Nephron progenitor cell (in vitro differentiated cells): ENCODE results near the gene ABAT.

Experiments used
- DNase-seq: peaks from one replicate; pipeline ENCODE4 v3.0.0; 2021
- H3K27ac Mint-ChIP-seq: 2 replicates; pipeline ENCODE4 v1.8.0; 2021; ENCODE audit warnings: mild to moderate bottlenecking, moderate library complexity, mixed read lengths
- H3K27me3 Mint-ChIP-seq: 2 replicates; pipeline ENCODE4 v1.8.0; 2021; ENCODE audit warnings: mild to moderate bottlenecking, low read depth, mixed read lengths; ENCODE audit not compliant: poor library complexity
- H3K36me3 Mint-ChIP-seq: 2 replicates; pipeline ENCODE4 v1.8.0; 2021; ENCODE audit warnings: low read depth, mixed read lengths
- H3K4me1 Mint-ChIP-seq: 2 replicates; pipeline ENCODE4 v1.8.0; 2021; ENCODE audit warnings: mixed read lengths
- H3K4me3 Mint-ChIP-seq: 2 replicates; pipeline ENCODE4 v1.8.0; 2021; ENCODE audit warnings: mild to moderate bottlenecking, moderate library complexity, mixed read lengths
- H3K9me3 Mint-ChIP-seq: 2 replicates; pipeline ENCODE4 v1.8.0; 2021; ENCODE audit warnings: mild to moderate bottlenecking, moderate library complexity, mixed read lengths
- TF ChIP-seq, protein P1 (sequence below): fragments of 200-600 bp; sonication (generic); IDR thresholded peaks from 2 replicates; pipeline ENCODE4 v1.5.0; 2021; ENCODE audit warnings: antibody characterized with exemption

ABAT gene

DNA sequence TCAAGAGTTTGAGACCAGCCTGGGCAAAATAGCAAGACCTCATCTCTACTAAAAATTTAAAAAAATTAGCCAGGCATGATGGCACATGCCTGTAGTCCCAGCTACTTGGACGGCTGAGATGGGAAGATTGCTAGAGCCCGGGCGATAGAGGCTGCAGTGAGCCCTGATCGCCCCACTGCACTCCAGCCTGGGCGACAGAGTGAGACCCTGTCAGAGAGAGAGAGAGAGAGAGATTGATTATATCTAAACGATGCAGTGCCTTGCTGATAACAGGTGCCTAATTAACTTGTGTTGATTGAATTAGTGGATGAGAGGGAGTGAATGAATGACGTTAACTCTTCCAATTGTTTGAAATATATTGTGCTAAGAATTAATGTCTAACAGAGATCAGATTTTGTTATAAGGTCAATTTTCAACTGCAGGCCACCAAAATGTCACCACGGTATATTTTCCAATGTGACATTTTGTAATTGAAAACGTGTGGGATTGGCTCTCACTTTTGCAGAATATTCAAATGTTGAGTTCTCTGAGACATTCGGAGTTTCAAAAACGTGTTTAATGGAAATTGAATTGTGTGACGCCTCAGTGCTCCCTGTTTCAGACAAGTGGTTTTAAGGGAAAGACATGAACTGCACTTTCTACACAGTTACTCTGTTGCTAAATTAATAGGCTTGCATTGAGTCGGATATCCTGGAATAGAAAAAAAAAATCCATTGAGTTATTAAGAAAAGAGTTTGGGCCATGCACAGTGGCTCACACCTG, 53.6 kb downstream of the ABAT start:
- Mint-ChIP-seq H3K27me3 (peaks cover 15% of the 10 kb centered on the region), H3K4me3 (peak overlapping the region; percentile 12), H3K27ac (no peak overlapping the region), H3K9me3 (peaks cover 22% of the 10 kb centered on the region), H3K4me1 (peaks cover 62% of the 10 kb centered on the region), H3K36me3 (peaks cover 30% of the 10 kb centered on the region)
- no peak for DNase-seq
- TF ChIP-seq, protein P1, sequence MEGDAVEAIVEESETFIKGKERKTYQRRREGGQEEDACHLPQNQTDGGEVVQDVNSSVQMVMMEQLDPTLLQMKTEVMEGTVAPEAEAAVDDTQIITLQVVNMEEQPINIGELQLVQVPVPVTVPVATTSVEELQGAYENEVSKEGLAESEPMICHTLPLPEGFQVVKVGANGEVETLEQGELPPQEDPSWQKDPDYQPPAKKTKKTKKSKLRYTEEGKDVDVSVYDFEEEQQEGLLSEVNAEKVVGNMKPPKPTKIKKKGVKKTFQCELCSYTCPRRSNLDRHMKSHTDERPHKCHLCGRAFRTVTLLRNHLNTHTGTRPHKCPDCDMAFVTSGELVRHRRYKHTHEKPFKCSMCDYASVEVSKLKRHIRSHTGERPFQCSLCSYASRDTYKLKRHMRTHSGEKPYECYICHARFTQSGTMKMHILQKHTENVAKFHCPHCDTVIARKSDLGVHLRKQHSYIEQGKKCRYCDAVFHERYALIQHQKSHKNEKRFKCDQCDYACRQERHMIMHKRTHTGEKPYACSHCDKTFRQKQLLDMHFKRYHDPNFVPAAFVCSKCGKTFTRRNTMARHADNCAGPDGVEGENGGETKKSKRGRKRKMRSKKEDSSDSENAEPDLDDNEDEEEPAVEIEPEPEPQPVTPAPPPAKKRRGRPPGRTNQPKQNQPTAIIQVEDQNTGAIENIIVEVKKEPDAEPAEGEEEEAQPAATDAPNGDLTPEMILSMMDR, result no peak

- Mint-ChIP-seq H3K27ac (no peak overlapping the region), H3K9me3 (peaks cover 39% of the 10 kb centered on the region), H3K36me3 (peaks cover 44% of the 10 kb centered on the region), H3K27me3 (peaks cover 12% of the 10 kb centered on the region), H3K4me3 (no peak overlapping the region), H3K4me1 (peaks cover 62% of the 10 kb centered on the region)
- TF ChIP-seq, protein P1, result no peak
- DNase-seq, result no peak
Observed at GRCh38 chr16:8729779-8730334, 55.4 kb downstream of the ABAT start.

DNA sequence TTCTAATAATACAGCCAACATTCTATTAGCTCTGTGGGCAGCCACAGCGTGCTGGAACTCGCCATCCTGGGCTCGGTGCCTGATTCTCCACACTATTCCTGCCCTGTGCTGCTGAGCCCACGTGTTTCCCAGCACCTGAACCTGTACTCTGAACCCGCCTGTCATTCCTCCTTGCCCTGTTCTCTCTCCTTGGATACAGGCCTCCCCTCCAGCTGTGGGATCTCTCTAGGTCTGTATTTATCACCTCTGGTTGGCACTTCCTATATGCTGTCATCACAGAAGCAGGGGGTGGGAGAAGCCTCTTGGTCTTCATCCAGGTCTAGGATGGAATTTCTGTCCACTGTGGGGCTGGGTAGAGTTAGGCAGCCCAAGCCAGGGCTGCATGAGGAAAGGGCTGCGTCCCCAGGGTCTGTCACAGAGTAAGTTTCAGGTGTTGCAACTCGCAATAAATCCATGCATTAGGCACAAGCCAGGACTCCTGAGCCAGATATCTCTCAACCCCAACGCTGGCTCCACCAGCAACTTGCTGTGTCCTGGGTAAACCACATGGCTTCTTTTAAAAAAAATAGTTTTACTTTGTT, 56.0 kb downstream of the ABAT start:
- H3K4me3 Mint-ChIP-seq, result no peak overlapping the region
- peaks cover 40% of the 10 kb centered on the region for H3K36me3 Mint-ChIP-seq
- peaks cover 37% of the 10 kb centered on the region for H3K9me3 Mint-ChIP-seq
- H3K4me1 Mint-ChIP-seq, result peaks cover 58% of the 10 kb centered on the region
- H3K27me3 Mint-ChIP-seq, result peaks cover 12% of the 10 kb centered on the region
- H3K27ac Mint-ChIP-seq, result peak overlapping the region; percentile 47
- TF ChIP-seq, protein P1, result no peak
- no peak for DNase-seq

DNA sequence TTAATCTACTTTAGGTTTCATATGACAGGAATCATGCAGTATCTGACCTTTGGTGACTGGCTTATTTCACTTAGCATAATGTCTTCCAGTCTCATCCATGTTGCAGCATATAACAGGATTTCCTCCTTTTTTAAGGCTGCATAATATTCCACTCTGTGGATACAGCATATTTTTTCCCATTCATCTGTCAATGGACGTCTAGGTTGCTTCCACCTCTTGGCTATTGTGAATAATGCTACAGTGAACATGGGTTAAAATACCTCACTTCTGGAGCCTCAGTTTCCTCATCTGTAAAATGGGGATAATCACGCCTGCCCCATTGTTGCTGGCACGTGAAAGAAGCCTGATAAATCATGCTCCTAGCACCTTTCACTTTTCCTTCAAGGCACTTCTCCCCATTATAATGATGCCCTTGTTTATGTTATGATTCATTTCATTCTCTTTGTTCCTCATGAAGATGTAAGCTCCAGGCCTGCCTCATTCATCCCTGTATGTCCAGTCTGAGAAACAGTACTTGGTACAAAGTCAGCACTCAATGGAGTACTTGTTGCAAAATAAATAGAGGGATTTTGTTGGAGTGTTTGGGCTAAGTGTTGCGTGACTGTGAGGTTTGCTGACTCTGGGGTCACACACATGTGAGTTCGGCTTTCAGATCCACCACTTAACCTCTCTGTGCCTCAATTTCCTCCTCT, 59.6 kb downstream of the ABAT start:
- no peak for DNase-seq
- H3K4me3 Mint-ChIP-seq, result no peak overlapping the region
- H3K9me3 Mint-ChIP-seq, result peaks cover 22% of the 10 kb centered on the region
- H3K36me3 Mint-ChIP-seq, result peaks cover 39% of the 10 kb centered on the region
- peaks cover 36% of the 10 kb centered on the region for H3K4me1 Mint-ChIP-seq
- no peak overlapping the region for H3K27ac Mint-ChIP-seq
- TF ChIP-seq, protein P1, result no peak
- H3K27me3 Mint-ChIP-seq, result peaks cover 6% of the 10 kb centered on the region

- H3K4me1 Mint-ChIP-seq, result peaks cover 22% of the 10 kb centered on the region
- no peak overlapping the region for H3K27ac Mint-ChIP-seq
- TF ChIP-seq, protein P1, result no peak
- peaks cover 6% of the 10 kb centered on the region for H3K27me3 Mint-ChIP-seq
- H3K9me3 Mint-ChIP-seq, result peaks cover 22% of the 10 kb centered on the region
- DNase-seq, result no peak
- no peak overlapping the region for H3K4me3 Mint-ChIP-seq
- H3K36me3 Mint-ChIP-seq, result peaks cover 39% of the 10 kb centered on the region
Observed at GRCh38 chr16:8735574-8735973, 61.2 kb downstream of the ABAT start.
